Heart left ventricle (tissue), 16 donors: Measurements from ENCODE around the gene NEMF. TPM values are rescaled to one million over a fixed set of nuclear protein-coding genes. Genes with fewer than 3 reads are reported as not detected.
"Not testable (repeated sequence)": the region's sequence is repeated elsewhere in the genome, so short reads cannot be mapped to it uniquely, and the experiment has no call there.

Experiments
- ATAC-seq, 4 donors: fragments of 200-7000 bp; cut with Tn5 transposase; one replicate each; pipeline ENCODE4 v1.9.1; 2020 to 2022; ENCODE audit warnings: moderate library complexity in 4 of 4, mild to moderate bottlenecking in 3 of 4, moderate number of reproducible peaks in 1 of 4
- DNase-seq, 5 donors: peaks; one replicate each; pipeline ENCODE4 v3.0.0-alpha.2; 2020
- H3K27ac ChIP-seq, 12 donors: fragments of 200-600 bp; sonication (generic) in 4 of 12; one replicate each; pipeline versions ENCODE4 v1.5.0 to v1.8.0; 2016 to 2022; ENCODE audit warnings: mild to moderate bottlenecking in 2 of 12
- H3K27me3 ChIP-seq, 9 donors: fragments of 200-600 bp; sonication (generic) in 2 of 9; one replicate each; pipeline versions ENCODE4 v1.5.1 to v1.8.0; 2016 to 2022; ENCODE audit warnings: mild to moderate bottlenecking in 3 of 9
- H3K36me3 ChIP-seq, 9 donors: fragments of 200-600 bp; sonication (generic) in 2 of 9; one replicate each; pipeline versions ENCODE4 v1.5.0 to v1.8.0; 2018 to 2022; ENCODE audit warnings: mild to moderate bottlenecking in 2 of 9
- H3K4me1 ChIP-seq, 12 donors: fragments of 200-600 bp; sonication (generic) in 4 of 12; one replicate each; pipeline versions ENCODE4 v1.5.0 to v1.8.0; 2016 to 2022; ENCODE audit warnings: mild to moderate bottlenecking in 3 of 12
- H3K4me3 ChIP-seq, 12 donors: fragments of 200-600 bp; sonication (generic) in 4 of 12; one replicate each; pipeline versions ENCODE4 v1.5.0 to v1.8.0; 2017 to 2022; ENCODE audit warnings: mild to moderate bottlenecking in 9 of 12, moderate library complexity in 4 of 12
- H3K9me3 ChIP-seq, 12 donors: fragments of 200-600 bp; sonication (generic) in 4 of 12; one replicate each; pipeline versions ENCODE4 v1.5.0 to v1.8.0; 2016 to 2022; ENCODE audit warnings: mild to moderate bottlenecking in 1 of 12
- CTCF ChIP-seq, 12 donors: fragments of 200-600 bp; sonication (generic) in 4 of 12; IDR thresholded peaks; one replicate each; pipeline versions ENCODE4 v1.5.0 to v1.8.0; 2018 to 2022; ENCODE audit warnings: antibody characterized with exemption in 12 of 12, mild to moderate bottlenecking in 5 of 12
- POLR2A ChIP-seq, 2 donors: fragments of 450-650 bp; IDR thresholded peaks; one replicate each; pipeline ENCODE4 v1.6.1; 2017; ENCODE audit warnings: antibody characterized with exemption in 2 of 2, mild to moderate bottlenecking in 2 of 2, moderate library complexity in 2 of 2
- WGBS, 4 donors: extraction: QIAGEN DNeasy Blood & Tissue Kit in 2 of 4; methylation state at CpG; one replicate each; pipeline versions ENCODE4 v1.1.5 to v1.1.7; 2013 to 2018; 5-methylcytosine and 5-hydroxymethylcytosine counted together
- intact Hi-C, 10 donors: fragments of 100-400 bp; cut with DNase I; formaldehyde crosslinking; loops; one replicate each; pipeline versions ENCODE4 v1.11.1 to v1.14.2; 2022
- polyA plus RNA-seq, 2 donors: library from polyadenylated mRNA; stranded (reverse); fragments of 200-250 nt; gene quantifications; one replicate each; pipeline ENCODE4 v1.2.3, GENCODE V29; 2013
- total RNA-seq, 9 donors: library from RNA; depleted of rRNA in 2 of 9; stranded (reverse); fragments of >200 nt in 2 of 9; fragmentation: NEBNext Ultra II Directional in 3 of 9; extraction: Animal tissue kit (Norgen Biotek cat#: 25700) in 3 of 9; gene quantifications; one replicate each; pipeline versions ENCODE4 v1.1.0 to v1.2.4, GENCODE V29; 2016 to 2023
- donor health status: ischemic (EF 13 %, LVEDD 7.1; RV severe dilation, severe dysfunction).
- donor health status: healthy with polysubstance abuse.
- donor health status: DM: no; HTN: yes; CAD: no.
- donor health status: DM: no; HTN: no; CAD: no.
- donor health status: ischemic (EF 25% LVEDD 6.9; RV normal size, moderate dysfunction).
- donor health status: ischemic (EF 25% LVEDD 5.7; RV mildly dilated, moderate dysfunction).
- donor health status: healthy.
- donor health status: DM: yes; HTN: yes; CAD: no.
- donor health status: ischemic (EF 35%, LVEDD 5.7; RV mildly dilated, moderate dysfunction).
- donor health status: nonischemic (EF 11% LVEDD 7.7; RV severe dilation, severe dysfunction).
- donor health status: DM: yes; HTN: yes; CAD: no.
- donor health status: PGD.
- donor health status: ischemic (EF 29% LVEDD 5.4; RV normal size, mild dysfunction).
- donor health status: nonischemic (EF 23%, LVEDD 6.1; RV moderate dilation, normal function).

NEMF gene
- total and polyA plus RNA-seq, 11 donors: 26.7 to 69.7 (median 48.3) TPM

GRCh38 chr14:49816844-49817243 lies 35.7 kb downstream of the NEMF start:
- intact Hi-C loops: no loop called here

GRCh38 chr14:49816118-49816517 lies 36.5 kb downstream of the NEMF start:
- WGBS, 4 donors: 96 to 100% (median 99%) methylated on average over 2 of the region's 2 CpGs

More at GRCh38 chr14:49816844-49817243, 35.7 kb downstream of the NEMF start:
- Histone ChIP-seq H3K9me3 (peaks cover 0 to 26% (median 10%) of the 10 kb centered on the region in 12 donors), H3K4me1 (no peaks in the 10 kb centered on the region), H3K27me3 (no peaks in the 10 kb centered on the region), H3K4me3 (no peak overlapping the region), H3K27ac (no peak overlapping the region), H3K36me3 (peaks cover 6 to 89% (median 81%) of the 10 kb centered on the region in 9 donors)
- ATAC-seq (no peak), DNase-seq (no peak)
- TF ChIP-seq POLR2A (IDR thresholded peaks at IDR 0.05) (no peak), CTCF (IDR thresholded peaks at IDR 0.05) (no peak)
- 97 to 99% (median 98%) methylated on average over 3 of the region's 3 CpGs for WGBS, 4 donors

GRCh38 chr14:49808780-49809179 lies 43.8 kb downstream of the NEMF start:
- ATAC-seq (no peak), DNase-seq (no peak)
- Histone ChIP-seq H3K4me1 (no peaks in the 10 kb centered on the region), H3K27ac (no peak overlapping the region), H3K27me3 (no peaks in the 10 kb centered on the region), H3K4me3 (no peak overlapping the region), H3K36me3 (peaks cover 0 to 98% (median 93%) of the 10 kb centered on the region in 9 donors), H3K9me3 (peaks cover 0 to 13% (median 2%) of the 10 kb centered on the region in 12 donors)
- WGBS, 4 donors: 0% methylated on average over 1 of the region's 1 CpG
- intact Hi-C loops: no loop called here
- TF ChIP-seq POLR2A (IDR thresholded peaks at IDR 0.05): no peak
- TF ChIP-seq CTCF (IDR thresholded peaks at IDR 0.05): no peak

More at GRCh38 chr14:49816118-49816517, 36.5 kb downstream of the NEMF start:
- H3K4me3 ChIP-seq, H3K27me3 ChIP-seq, H3K27ac ChIP-seq, ATAC-seq, DNase-seq, H3K4me1 ChIP-seq, intact Hi-C loops: not testable (repeated sequence)
- Histone ChIP-seq H3K36me3 (peaks cover 6 to 95% (median 88%) of the 10 kb centered on the region in 9 donors), H3K9me3 (peaks cover 0 to 27% (median 11%) of the 10 kb centered on the region in 12 donors)

- no peak overlapping the region for H3K27ac ChIP-seq
- TF ChIP-seq CTCF (IDR thresholded peaks at IDR 0.05): no peak
- no peak for TF ChIP-seq POLR2A (IDR thresholded peaks at IDR 0.05)
- H3K4me1 ChIP-seq: peaks cover 0 to 7% (median 0%) of the 10 kb centered on the region in 12 donors
- H3K9me3 ChIP-seq: no peaks in the 10 kb centered on the region
- H3K27me3 ChIP-seq: no peaks in the 10 kb centered on the region
- H3K36me3 ChIP-seq: peaks cover 3 to 100% (median 94%) of the 10 kb centered on the region in 9 donors
- no peak overlapping the region for H3K4me3 ChIP-seq
- DNase-seq: no peak
- WGBS, 4 donors: 89 to 94% (median 92%) methylated on average over 2 of the region's 2 CpGs
- ATAC-seq: no peak
- intact Hi-C loops: loop anchor here in 2 of 10 donors (5.0 kb wide), 1 partner anchor 36 kb away; no protein-coding TSS in a partner anchor
Measured at GRCh38 chr14:49796025-49796424, 56.6 kb downstream of the NEMF start.

GRCh38 chr14:49792618-49793017 lies 60.0 kb downstream of the NEMF start:
- no peak for TF ChIP-seq CTCF (IDR thresholded peaks at IDR 0.05)
- TF ChIP-seq POLR2A (IDR thresholded peaks at IDR 0.05): no peak
- DNase-seq (no peak), ATAC-seq (peak in 1 of 4 donors; percentile 52)
- peaks cover 0 to 100% (median 94%) of the 10 kb centered on the region in 9 donors for H3K36me3 ChIP-seq
- H3K27ac ChIP-seq: no peak overlapping the region
- intact Hi-C loops: no loop called here
- no peaks in the 10 kb centered on the region for H3K27me3 ChIP-seq
- WGBS, 4 donors: 0% methylated on average over 1 of the region's 1 CpG
- no peak overlapping the region for H3K4me3 ChIP-seq
- H3K4me1 ChIP-seq: peaks cover 0 to 7% (median 0%) of the 10 kb centered on the region in 12 donors
- H3K9me3 ChIP-seq: no peaks in the 10 kb centered on the region
